Common myeloid progenitor, CD34-positive (primary cell): ENCODE measurements around the gene ACLY.
"Not testable (repeated sequence)": the region's sequence is repeated elsewhere in the genome, so short reads cannot be mapped to it uniquely, and the experiment has no call there.

Source experiments
- CTCF ChIA-PET: fragments of 350-600 bp; sonication (Branson Sonifier 250); formaldehyde crosslinking; loops from one replicate; lab custom pipeline; 2021; ENCODE audit warnings: antibody characterized with exemption; lab: Charles Lee
- POLR2A ChIA-PET: fragments of 350-600 bp; sonication (Branson Sonifier 250); formaldehyde crosslinking; loops from one replicate; lab custom pipeline; 2021; ENCODE audit warnings: antibody characterized with exemption; lab: Charles Lee
- DNase-seq, 3 donors: peaks; one replicate each; pipeline versions ENCODE4 v3.0.0 to v3.0.0-alpha.2; 2013
- H3K27ac ChIP-seq, 2 experiments: 1 replicate in 1 of 2; 2 replicates in 1 of 2; pipeline ENCODE4 v1.7.0; 2013; ENCODE audit warnings: inconsistent platforms in 2 of 2, low read length in 2 of 2, mild to moderate bottlenecking in 2 of 2, low read depth in 1 of 2, moderate library complexity in 1 of 2; ENCODE audit not compliant: severe bottlenecking in 2 of 2, insufficient read depth in 1 of 2, poor library complexity in 1 of 2
- H3K27me3 ChIP-seq, 5 experiments: replicated peaks in 2 of 5; 1 replicate in 3 of 5; 2 replicates in 2 of 5; pipeline versions ENCODE4 v1.6.1 to v1.7.0; 2013; ENCODE audit warnings: low read length in 4 of 5, mild to moderate bottlenecking in 2 of 5, moderate library complexity in 2 of 5, inconsistent platforms in 1 of 5; ENCODE audit not compliant: insufficient read depth in 5 of 5, control insufficient read depth in 4 of 5
- H3K36me3 ChIP-seq, 4 experiments: 1 replicate in 2 of 4; 2 replicates in 2 of 4; pipeline versions ENCODE4 v1.6.1 to v1.7.0; 2013; ENCODE audit warnings: low read length in 3 of 4, control low read depth in 1 of 4, mild to moderate bottlenecking in 1 of 4; ENCODE audit not compliant: control insufficient read depth in 4 of 4, insufficient read depth in 4 of 4
- H3K4me1 ChIP-seq, 4 experiments: 1 replicate in 3 of 4; 2 replicates in 1 of 4; pipeline versions ENCODE4 v1.6.1 to v1.7.1; 2013; ENCODE audit warnings: low read length in 3 of 4, mild to moderate bottlenecking in 3 of 4, control low read depth in 1 of 4, inconsistent platforms in 1 of 4, moderate library complexity in 1 of 4; ENCODE audit not compliant: control insufficient read depth in 4 of 4, insufficient read depth in 4 of 4; ENCODE audit errors: control extremely low read depth in 1 of 4
- H3K4me3 ChIP-seq, 7 experiments: 1 replicate in 4 of 7; 2 replicates in 3 of 7; pipeline versions ENCODE4 v1.5.1 to v1.7.0; 2013; ENCODE audit warnings: mild to moderate bottlenecking in 7 of 7, low read length in 6 of 7, moderate library complexity in 6 of 7, inconsistent platforms in 2 of 7, low read depth in 2 of 7, control low read depth in 1 of 7; ENCODE audit not compliant: insufficient read depth in 4 of 7, control insufficient read depth in 1 of 7; ENCODE audit errors: extremely low read depth in 1 of 7
- H3K9me3 ChIP-seq, 5 experiments: 1 replicate in 4 of 5; 2 replicates in 1 of 5; pipeline versions ENCODE4 v1.6.1 to v1.7.1; 2013; ENCODE audit warnings: low read length in 4 of 5, mild to moderate bottlenecking in 2 of 5, inconsistent platforms in 1 of 5, low read depth in 1 of 5, moderate library complexity in 1 of 5; ENCODE audit not compliant: control insufficient read depth in 4 of 5, insufficient read depth in 2 of 5; ENCODE audit errors: control extremely low read depth in 1 of 5
- WGBS: methylation state at CpG from one replicate; pipeline ENCODE4 v1.1.5; 2013; ENCODE audit not compliant: insufficient coverage; 5-methylcytosine and 5-hydroxymethylcytosine counted together

Gene ACLY

DNA sequence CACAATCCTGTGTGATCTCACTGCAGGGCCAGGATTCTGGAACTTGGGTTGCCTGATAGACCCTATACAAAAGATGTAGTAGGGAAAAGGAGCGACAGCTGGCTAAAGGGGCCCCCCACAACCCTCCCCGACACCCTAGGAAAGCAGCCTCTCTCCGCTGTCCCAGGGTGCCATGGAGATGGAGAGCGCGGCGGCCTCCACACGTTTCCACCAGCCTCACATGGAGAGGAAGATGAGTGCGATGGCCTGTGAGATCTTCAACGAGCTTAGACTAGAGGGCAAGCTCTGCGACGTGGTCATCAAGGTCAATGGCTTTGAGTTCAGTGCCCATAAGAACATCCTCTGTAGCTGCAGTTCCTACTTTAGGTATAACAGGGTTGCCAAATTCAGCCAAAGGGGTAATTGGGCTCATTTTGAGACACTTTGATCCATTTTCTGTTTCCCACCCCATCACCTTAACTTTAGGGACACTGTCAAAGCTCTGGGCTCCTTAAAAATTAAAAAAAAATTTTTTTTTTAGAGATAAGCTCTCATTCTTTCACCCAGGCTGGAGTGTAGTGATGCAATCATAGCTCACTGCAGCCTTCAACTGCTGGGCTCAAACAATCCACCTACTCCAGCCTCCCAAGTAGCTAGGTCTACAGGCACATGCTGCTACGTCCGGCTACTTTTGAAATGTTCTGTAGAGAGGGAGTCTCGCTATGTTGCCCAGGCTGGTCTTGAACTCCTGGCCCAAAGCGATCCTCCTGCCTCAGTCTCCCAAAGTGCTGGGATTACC, 80.8 kb downstream of the ACLY start, which contains the start of gene KLHL10:
Gene KLHL10 (plus strand): TSS at position 65 of the 778 bp plus-strand sequence. CDS start 108 bp downstream, at position 173.
- Histone ChIP-seq H3K27me3 (no peaks in the 10 kb centered on the region), H3K36me3 (no peaks in the 10 kb centered on the region), H3K4me3 (peak within 1 kb of the TSS in 5 of 7 experiments; percentile 42 to 85 (median 79)), H3K9me3 (no peaks in the 10 kb centered on the region), H3K4me1 (peaks cover 0 to 15% (median 10%) of the 10 kb centered on the region in 4 experiments), H3K27ac (no peak within 1 kb of the TSS)
- CTCF ChIA-PET, result interaction anchor here (1.3 to 1.7 kb wide), 3 partner anchors 9 to 41 kb away, joined by 3 to 4 read pairs (median 3); no protein-coding TSS in a partner anchor
- WGBS, result 98% methylated on average over 15 of the region's 15 CpGs
- DNase-seq, result no peak
- POLR2A ChIA-PET, result no interaction called here

DNA sequence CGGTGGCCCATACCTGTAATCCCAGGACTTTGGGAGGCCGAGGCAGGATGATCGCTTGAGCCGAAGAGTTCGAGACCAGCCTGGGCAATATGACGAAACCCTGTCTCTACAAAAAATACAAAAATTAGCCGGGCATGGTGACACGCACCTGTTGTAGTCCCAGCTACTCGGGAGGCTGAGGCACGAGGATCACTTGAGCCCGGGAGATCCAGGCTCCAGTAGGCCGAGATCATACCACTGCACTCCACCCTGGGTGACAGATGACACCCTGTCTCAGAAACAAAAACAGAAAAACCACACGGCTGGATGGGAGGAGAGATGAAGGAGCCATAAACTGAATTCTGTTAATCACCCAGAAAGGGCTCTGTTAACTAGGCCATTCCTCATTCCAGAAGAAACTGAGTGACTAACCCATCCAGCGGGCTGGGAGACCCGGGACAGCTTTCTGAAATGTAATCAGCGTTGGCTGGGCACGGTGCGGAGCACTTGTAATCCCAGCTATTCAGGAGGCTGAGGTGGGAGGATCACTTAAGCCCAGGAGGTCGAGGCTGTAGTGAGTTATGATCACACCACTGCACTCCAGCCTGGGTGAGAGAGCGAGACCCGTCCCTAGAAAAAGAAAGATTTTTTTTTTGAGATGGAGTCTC, 82.1 kb downstream of the ACLY start:
- ChIA-PET CTCF (no interaction called here), POLR2A (no interaction called here)
- DNase-seq, result no peak
- Histone ChIP-seq H3K27ac (no peak overlapping the region), H3K4me1 (peaks cover 0 to 15% (median 10%) of the 10 kb centered on the region in 4 experiments), H3K36me3 (peaks cover under 1 to 5% (median 3%) of the 10 kb centered on the region in 4 experiments), H3K27me3 (no peaks in the 10 kb centered on the region), H3K9me3 (no peaks in the 10 kb centered on the region), H3K4me3 (peak overlapping the region; percentile 42 to 85 (median 74))
- 51% methylated on average over 17 of the region's 21 CpGs for WGBS

DNA sequence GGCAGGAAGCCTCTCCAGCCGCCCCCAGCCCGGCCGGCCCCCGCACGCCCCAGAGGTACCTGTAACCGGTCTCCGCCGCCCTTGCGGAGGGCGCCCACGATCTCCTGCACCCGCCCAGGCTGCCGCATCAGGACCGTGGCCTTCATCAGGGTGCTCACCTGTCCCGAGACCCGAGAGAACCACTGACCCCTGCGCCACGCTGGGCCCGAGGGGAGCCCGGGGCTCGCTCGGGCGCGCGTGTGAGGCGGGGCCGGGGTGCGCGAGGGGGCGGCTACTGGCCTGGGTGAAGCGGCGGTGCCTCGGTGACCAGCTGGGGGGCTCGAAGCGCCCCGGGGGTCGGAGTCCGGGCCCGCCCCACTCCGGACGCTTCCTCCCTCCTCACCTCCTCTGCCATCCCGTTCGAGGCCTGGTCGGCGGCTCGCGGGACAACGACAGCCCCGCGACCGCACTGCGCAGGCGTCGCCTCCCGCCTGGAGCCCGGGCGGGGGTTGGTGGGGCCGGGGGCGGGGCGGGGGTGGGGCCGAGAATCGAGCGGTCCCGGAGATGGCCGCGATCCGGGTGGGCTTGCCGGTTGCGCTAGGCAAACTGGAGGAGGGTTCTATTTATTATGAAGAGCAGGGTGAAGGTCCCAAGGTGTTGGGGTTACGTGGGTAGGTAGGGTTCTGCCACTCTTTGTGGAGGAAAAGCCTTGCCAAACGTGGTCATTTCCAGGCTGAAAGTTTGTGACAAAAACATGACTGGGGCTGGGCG, 82.8 kb downstream of the ACLY start, which contains the start of gene NT5C3B:
Gene NT5C3B (minus strand): TSS at position 433 of the 750 bp plus-strand sequence. CDS start 39 bp downstream, at position 394.
- CTCF ChIA-PET, result no interaction called here
- Histone ChIP-seq H3K27ac (no peak within 1 kb of the TSS), H3K4me3 (peak within 1 kb of the TSS; percentile 71 to 85 (median 79)), H3K9me3 (no peaks in the 10 kb centered on the region), H3K36me3 (peaks cover 2 to 11% (median 8%) of the 10 kb centered on the region in 4 experiments), H3K27me3 (no peaks in the 10 kb centered on the region), H3K4me1 (peaks cover 0 to 15% (median 10%) of the 10 kb centered on the region in 4 experiments)
- DNase-seq, result peak; percentile 26 to 54 (median 49)
- under 1% methylated on average over 34 of the region's 72 CpGs for WGBS
- POLR2A ChIA-PET, result no interaction called here

DNA sequence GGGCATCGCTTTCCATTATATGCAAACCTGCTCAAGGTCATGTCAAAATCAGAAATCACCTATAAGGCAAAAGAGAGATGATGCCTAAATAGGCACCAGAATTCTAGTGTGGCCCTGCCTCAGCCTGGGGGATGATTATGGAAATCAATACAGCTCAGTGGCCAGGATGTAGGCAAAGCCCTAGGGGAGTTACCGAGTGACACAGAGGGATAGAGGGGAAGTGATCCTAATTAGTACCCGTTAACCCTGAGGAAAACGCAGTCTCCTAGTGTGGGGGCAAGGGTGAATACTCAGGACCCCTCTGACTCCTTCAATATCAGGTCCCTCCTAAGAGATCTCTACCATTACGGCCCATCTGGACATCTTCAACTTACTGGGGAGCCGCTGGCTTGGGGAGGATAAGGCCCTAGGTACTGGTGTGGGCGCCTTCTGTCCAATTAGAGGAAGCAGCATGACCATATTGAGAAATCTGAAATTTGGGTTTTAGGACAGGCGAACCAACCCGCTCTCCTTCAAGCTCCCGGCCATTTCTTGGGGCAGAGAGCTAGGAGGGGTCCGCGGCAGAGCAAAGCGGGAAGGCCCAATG, 83.4 kb downstream of the ACLY start:
- peak overlapping the region; percentile 63 to 85 (median 79) for H3K4me3 ChIP-seq
- ChIA-PET CTCF (interaction anchor here (0.6 kb wide), 1 partner anchor 46 kb away, joined by 3 read pairs; no protein-coding TSS in a partner anchor), POLR2A (no interaction called here)
- H3K4me1 ChIP-seq, result peaks cover 0 to 15% (median 10%) of the 10 kb centered on the region in 4 experiments
- H3K36me3 ChIP-seq, result peaks cover 2 to 17% (median 13%) of the 10 kb centered on the region in 4 experiments
- H3K27ac ChIP-seq, result no peak overlapping the region
- WGBS, result 16% methylated on average over 8 of the region's 13 CpGs
- no peaks in the 10 kb centered on the region for H3K9me3 ChIP-seq
- H3K27me3 ChIP-seq, result no peaks in the 10 kb centered on the region
- DNase-seq, result peak in 2 of 3 donors; percentile 13 to 14

DNA sequence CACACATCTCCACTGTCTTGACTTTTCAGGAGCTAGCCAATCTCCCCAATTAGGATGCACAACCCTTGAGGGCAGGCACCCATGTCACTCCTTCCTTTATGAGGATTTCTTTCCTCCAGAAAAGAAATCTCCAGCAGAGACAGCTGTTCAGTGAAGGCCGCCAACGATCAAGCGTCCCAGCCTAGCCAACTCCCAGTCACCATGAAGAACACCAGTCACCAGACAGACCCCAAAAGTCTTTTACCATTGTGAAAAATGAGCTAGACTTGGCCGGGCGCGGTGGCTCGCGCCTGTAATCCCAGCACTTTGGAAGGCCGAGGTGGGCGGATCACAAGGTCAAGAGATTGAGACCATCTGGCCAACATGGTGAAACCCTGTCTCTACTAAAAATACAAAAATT, 88.8 kb downstream of the ACLY start:
- 86% methylated on average over 7 of the region's 10 CpGs for WGBS
- H3K27ac ChIP-seq, H3K4me3 ChIP-seq, H3K9me3 ChIP-seq, POLR2A ChIA-PET, H3K4me1 ChIP-seq, DNase-seq, H3K27me3 ChIP-seq: not testable (repeated sequence)
- H3K36me3 ChIP-seq, result peaks cover 6 to 46% (median 35%) of the 10 kb centered on the region in 4 experiments
- CTCF ChIA-PET, result interaction anchor here (1.1 to 1.6 kb wide), 5 partner anchors 9 to 20 kb away, joined by 3 to 8 read pairs (median 3); partner anchors contain the start of gene P3H4

DNA sequence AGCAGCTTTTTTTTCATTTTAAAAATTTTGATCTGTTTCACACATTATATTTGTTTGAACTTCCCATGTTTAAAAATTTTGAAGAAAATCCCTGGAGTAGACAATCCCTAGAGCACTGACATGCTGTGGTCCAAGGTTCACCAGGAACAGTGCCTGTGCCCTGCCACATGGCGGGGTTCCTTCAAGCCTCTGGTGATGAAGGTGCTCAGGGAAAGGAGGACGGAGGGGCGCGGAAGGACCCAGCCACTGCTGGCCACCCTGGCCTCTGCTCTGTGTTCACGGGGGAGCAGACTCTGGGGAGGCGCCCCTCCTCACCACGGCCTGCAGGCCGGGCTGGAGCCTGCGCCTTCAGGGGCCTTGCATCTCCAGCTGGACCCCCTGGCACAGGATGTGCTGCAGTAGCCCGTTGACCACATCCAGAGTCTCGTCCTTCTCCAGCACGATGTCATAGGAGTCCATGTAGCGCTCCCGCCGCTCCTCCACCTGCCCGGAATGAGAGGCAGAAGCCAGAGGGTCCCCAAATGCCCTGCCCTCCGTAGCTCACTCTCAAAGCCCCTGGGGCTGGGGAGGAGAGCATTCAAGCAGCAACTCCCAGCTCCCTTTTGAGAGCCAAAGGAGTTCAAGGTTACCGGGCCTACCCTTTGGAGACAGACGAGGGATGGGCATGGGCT, 93.4 kb downstream of the ACLY start:
- POLR2A ChIA-PET, result no interaction called here
- peaks cover 4 to 35% (median 25%) of the 10 kb centered on the region in 4 experiments for H3K36me3 ChIP-seq

More for the DNA sequence above, 93.4 kb downstream of the ACLY start:
- DNase-seq, result no peak
- Histone ChIP-seq H3K27me3 (no peaks in the 10 kb centered on the region), H3K4me3 (no peak overlapping the region), H3K9me3 (no peaks in the 10 kb centered on the region), H3K4me1 (no peaks in the 10 kb centered on the region), H3K27ac (no peak overlapping the region)
- CTCF ChIA-PET, result no interaction called here
- 97% methylated on average over 17 of the region's 19 CpGs for WGBS
